GM19240 (cell line): Measurements from ENCODE around the gene TELO2.
A peak's percentile ranks its signal among the peaks of the same experiment; 100 is the strongest.
"Not testable (repeated sequence)": the region's sequence is repeated elsewhere in the genome, so short reads cannot be mapped to it uniquely, and the experiment has no call there.

Source experiments
- DNase-seq: peaks from one replicate; pipeline ENCODE4 v3.0.0; 2011; ENCODE audit warnings: low spot score; ENCODE audit not compliant: insufficient read length

TELO2 gene

GRCh38 chr16:1457489-1458245 lies 35.5 kb upstream of the TELO2 start:
- DNase-seq, result no peak

- no peak for DNase-seq
These were observed 34.7 kb upstream of the TELO2 start for GRCh38 chr16:1458336-1458976.

GRCh38 chr16:1458977-1459341 lies 34.2 kb upstream of the TELO2 start:
- DNase-seq, result no peak

- DNase-seq, result no peak
These were observed 33.2 kb upstream of the TELO2 start for GRCh38 chr16:1459967-1460366.

- no peak for DNase-seq
These were observed 32.5 kb upstream of the TELO2 start for GRCh38 chr16:1460602-1461138.

GRCh38 chr16:1461146-1461545 lies 32.0 kb upstream of the TELO2 start:
- DNase-seq, result no peak

- no peak for DNase-seq
These were observed 28.8 kb upstream of the TELO2 start for GRCh38 chr16:1464196-1464893.

- no peak for DNase-seq
These were observed 28.1 kb upstream of the TELO2 start for GRCh38 chr16:1464894-1465566.

GRCh38 chr16:1465567-1465915 lies 27.6 kb upstream of the TELO2 start:
- no peak for DNase-seq

GRCh38 chr16:1466054-1466453 lies 27.1 kb upstream of the TELO2 start:
- DNase-seq, result no peak

- DNase-seq, result no peak
These were observed 26.1 kb upstream of the TELO2 start for GRCh38 chr16:1466968-1467521.

GRCh38 chr16:1468426-1468810 lies 24.7 kb upstream of the TELO2 start:
- no peak for DNase-seq

GRCh38 chr16:1469141-1469540 lies 24.0 kb upstream of the TELO2 start:
- not testable (repeated sequence) for DNase-seq

- no peak for DNase-seq
These were observed 23.4 kb upstream of the TELO2 start for GRCh38 chr16:1469693-1470201.

- DNase-seq, result no peak
These were observed 22.5 kb upstream of the TELO2 start for GRCh38 chr16:1470481-1471251.

- no peak for DNase-seq
These were observed 21.5 kb upstream of the TELO2 start for GRCh38 chr16:1471569-1472194.

- no peak for DNase-seq
These were observed 20.2 kb upstream of the TELO2 start for GRCh38 chr16:1472974-1473373.

GRCh38 chr16:1474082-1474795 lies 18.9 kb upstream of the TELO2 start:
- DNase-seq, result no peak

- DNase-seq, result peak; percentile 98
These were observed 18.2 kb upstream of the TELO2 start, which contains the start of gene CLCN7 for GRCh38 chr16:1474796-1475551. Gene CLCN7 (minus strand): TSS chr16:1475028. CDS start chr16:1474974, 54 bp downstream.
